H1 (cell line): ENCODE measurements around the gene PKMYT1. TPM values are rescaled to one million over a fixed set of nuclear protein-coding genes. Genes with fewer than 3 reads are reported as not detected.

Source experiments
- CHD1 ChIP-seq: IDR thresholded peaks from 2 replicates; pipeline ENCODE4 v1.6.1; 2012; ENCODE audit warnings: low read depth, low read length, improper control_type of control experiment
- HDAC2 ChIP-seq, 2 experiments: fragments of 300-600 bp in 1 of 2; sonication (generic) in 1 of 2; IDR thresholded peaks; 2 replicates each; pipeline ENCODE4 v1.6.1; 2011 to 2012; ENCODE audit warnings: low read depth in 2 of 2, low read length in 2 of 2, mild to moderate bottlenecking in 2 of 2, moderate library complexity in 2 of 2, borderline replicate concordance in 1 of 2, inconsistent platforms in 1 of 2
- PHF8 ChIP-seq: fragments of 200-600 bp; sonication (generic); conservative IDR thresholded peaks from 2 replicates; pipeline ENCODE4 v1.7.1; 2012; ENCODE audit warnings: low read depth, mild to moderate bottlenecking, inconsistent platforms, low read length, moderate library complexity
- polyA plus RNA-seq, 7 experiments: library from polyadenylated mRNA; depleted of rRNA in 3 of 7; stranded (reverse) in 5 of 7; unstranded in 2 of 7; fragments of >200 nt in 5 of 7; fragments of 200-250 nt in 2 of 7; gene quantifications; 1 replicate in 5 of 7; 2 replicates in 1 of 7; 4 replicates in 1 of 7; pipeline versions ENCODE4 v1.2.1 to v1.2.3, GENCODE V29; 2011 to 2013; ENCODE audit warnings: missing spikeins in 2 of 7, mixed read lengths in 2 of 7
- total RNA-seq: library from RNA; stranded (reverse); fragmentation: NEBNext Ultra II Directional; extraction: Animal tissue kit (Norgen Biotek cat#: 25700); gene quantifications from 2 replicates; pipeline ENCODE4 v1.2.1, GENCODE V29; 2021
- TF ChIP-seq, protein P1 (sequence below), 3 experiments: IDR thresholded peaks; 1 replicate in 2 of 3; 2 replicates in 1 of 3; pipeline versions ENCODE4 v1.5.1 to v1.6.1; 2011; ENCODE audit warnings: low read length in 3 of 3, mild to moderate bottlenecking in 3 of 3, inconsistent platforms in 2 of 3, low read depth in 1 of 3, moderate library complexity in 1 of 3; ENCODE audit not compliant: insufficient read depth in 1 of 3; ENCODE audit errors: control extremely low read depth in 1 of 3

PKMYT1 gene
- total and polyA plus RNA-seq, 2 of the 8 experiments (the other 6 are each of a cell fraction or from before 2014, with no cell fraction given): 74.7 to 85.2 TPM

DNA sequence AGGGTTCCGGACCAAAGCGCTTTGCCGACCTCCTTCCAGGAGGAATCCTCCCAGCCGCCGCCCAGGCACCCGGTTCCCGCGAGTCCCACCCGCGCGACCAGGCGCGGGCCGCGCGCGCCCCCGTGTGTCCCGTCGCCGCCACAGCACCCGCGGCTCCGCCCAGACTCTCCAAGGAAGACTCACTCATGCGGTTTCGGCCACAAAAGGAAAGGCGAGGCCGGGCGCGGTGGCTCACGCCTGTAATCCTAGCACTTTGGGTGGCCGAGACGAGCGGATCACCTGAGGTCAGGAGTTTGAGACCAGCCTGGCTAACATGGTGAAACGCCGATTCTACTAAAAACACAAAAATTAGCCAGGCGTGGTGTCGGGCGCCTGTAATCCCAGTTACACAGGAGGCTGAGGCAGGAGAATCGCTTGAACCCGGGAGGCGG is 3.5 kb upstream of the PKMYT1 start (continued):
- TF ChIP-seq, protein P1, sequence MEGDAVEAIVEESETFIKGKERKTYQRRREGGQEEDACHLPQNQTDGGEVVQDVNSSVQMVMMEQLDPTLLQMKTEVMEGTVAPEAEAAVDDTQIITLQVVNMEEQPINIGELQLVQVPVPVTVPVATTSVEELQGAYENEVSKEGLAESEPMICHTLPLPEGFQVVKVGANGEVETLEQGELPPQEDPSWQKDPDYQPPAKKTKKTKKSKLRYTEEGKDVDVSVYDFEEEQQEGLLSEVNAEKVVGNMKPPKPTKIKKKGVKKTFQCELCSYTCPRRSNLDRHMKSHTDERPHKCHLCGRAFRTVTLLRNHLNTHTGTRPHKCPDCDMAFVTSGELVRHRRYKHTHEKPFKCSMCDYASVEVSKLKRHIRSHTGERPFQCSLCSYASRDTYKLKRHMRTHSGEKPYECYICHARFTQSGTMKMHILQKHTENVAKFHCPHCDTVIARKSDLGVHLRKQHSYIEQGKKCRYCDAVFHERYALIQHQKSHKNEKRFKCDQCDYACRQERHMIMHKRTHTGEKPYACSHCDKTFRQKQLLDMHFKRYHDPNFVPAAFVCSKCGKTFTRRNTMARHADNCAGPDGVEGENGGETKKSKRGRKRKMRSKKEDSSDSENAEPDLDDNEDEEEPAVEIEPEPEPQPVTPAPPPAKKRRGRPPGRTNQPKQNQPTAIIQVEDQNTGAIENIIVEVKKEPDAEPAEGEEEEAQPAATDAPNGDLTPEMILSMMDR (IDR thresholded peaks at IDR 0.05; ENCODE audit: control extremely low read depth in 1 of 3, insufficient read depth in 1 of 3, low read depth in 1 of 3, low read length in 3 of 3): peak; percentile 83 to 87 (median 84)
- TF ChIP-seq CHD1 (no peak), PHF8 (no peak), HDAC2 (IDR thresholded peaks at IDR 0.05; ENCODE audit: borderline replicate concordance in 1 of 2, low read depth in 2 of 2, low read length in 2 of 2) (peak in 1 of 2 experiments; percentile 40; a peak in 1 of 4 replicates)
- TF ChIP-seq, all 59 proteins: peak for 11
